Kidney capillary endothelial cell (primary cell): ENCODE data around the gene CCDC148.
A peak's percentile ranks its signal among the peaks of the same experiment; 100 is the strongest.
"Not testable (repeated sequence)": the region's sequence is repeated elsewhere in the genome, so short reads cannot be mapped to it uniquely, and the experiment has no call there.

ENCODE experiments used
- DNase-seq: peaks from one replicate; pipeline ENCODE4 v3.0.0-alpha.2; 2018; ENCODE audit warnings: low spot score

The CCDC148 gene

GRCh38 chr2:158290225-158290624 is 166.3 kb downstream of the CCDC148 start:
- no peak for DNase-seq

DNA sequence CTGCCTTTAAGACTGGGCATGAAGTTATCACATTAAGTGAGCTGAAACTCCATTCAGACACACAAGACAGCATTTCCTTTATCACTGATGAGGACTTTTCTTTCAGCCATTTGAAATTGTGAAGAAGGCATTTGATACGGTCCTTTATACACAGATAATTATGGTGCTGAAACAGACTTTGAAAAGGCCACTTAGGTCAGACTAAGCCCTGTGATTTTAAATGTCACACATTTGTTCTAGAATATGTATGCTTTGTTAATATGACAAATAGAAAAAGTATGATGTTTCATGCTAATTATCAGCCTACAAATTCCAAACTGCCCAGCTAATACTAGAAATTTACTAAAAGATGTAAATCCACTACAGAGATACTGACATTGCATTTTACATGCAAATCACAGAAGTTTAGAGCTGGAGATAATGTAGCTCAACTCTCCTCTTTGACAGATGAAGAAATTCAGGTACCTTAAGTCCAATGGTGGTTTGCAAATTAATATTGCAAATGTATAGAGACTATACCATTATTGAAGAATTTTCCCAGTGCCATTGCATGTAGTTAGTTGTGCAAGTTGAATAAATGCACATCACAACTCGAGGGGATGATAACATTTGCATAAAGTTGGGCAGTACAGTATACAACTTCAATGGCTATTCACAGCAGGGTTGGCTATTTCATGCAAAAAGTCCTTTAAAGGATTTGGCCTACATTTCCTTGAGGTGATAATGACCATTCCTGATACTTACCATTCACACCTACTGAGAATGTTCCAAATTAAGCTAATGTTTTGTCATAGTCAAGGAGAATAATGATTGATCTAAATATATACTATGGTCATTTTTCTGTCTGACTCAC is 179.7 kb downstream of the CCDC148 start:
- no peak for DNase-seq

- no peak for DNase-seq
These were observed 182.8 kb downstream of the CCDC148 start for GRCh38 chr2:158273791-158274190.

DNA sequence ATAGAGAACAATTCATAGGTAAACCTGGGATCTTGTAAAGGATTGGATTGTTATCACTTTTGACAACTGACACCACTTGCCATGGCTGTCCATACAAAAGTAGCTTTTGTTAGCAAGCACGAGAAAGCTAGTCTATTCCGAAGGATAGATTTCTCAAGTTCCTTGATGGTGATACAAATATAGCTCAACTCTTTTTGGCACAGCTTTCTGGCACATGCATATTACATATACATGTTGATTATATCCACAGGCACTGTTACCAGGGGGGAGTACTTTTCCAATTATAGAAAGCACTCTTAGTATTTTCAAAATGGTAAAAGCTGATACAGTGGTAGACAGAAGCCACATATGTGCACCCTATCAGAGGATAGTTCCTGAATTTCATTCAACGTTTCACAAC is 186.0 kb downstream of the CCDC148 start:
- no peak for DNase-seq

DNA sequence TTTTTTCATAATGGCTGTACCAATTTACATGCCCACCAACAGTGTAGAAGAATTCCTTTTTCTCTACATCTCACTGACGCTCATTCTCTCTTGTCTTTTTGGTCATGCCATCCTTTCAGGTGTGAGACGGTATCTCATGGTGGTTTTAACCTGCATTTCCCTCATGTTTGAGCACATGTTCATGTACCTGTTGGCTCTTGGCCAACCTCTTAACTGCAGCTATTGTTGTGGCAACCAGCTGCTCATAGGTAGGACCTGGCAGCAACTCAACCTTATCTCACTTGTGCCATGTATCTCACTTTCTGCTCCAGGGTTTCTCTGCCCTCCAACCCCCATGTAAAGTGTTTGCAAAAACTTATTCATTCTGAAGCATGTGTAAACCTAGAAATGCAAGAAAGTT is 187.4 kb downstream of the CCDC148 start:
- no peak for DNase-seq

- no peak for DNase-seq
These were observed 190.4 kb downstream of the CCDC148 start for GRCh38 chr2:158266111-158266510.

- DNase-seq = no peak
These were observed 201.3 kb downstream of the CCDC148 start for GRCh38 chr2:158255257-158255656.

DNA sequence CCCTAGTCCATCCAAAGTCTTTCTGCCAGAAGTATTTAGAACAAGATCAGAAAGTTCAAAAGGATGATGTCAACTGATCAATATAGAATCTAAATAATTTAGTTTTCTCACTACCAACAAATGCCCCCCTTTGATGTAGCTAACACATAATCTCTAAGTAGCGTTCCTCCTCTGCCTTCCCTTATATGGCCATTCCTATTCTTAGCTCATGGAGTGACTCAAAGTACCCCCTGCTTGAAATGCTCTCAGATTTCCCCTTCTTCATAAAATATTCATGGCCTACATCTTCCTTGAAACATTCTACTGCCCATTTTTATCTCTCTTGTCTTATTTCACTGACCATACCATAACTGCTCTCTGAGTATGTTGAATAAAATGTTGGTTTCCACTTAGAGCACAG is 203.4 kb downstream of the CCDC148 start:
- no peak for DNase-seq

GRCh38 chr2:158251356-158251755 is 205.2 kb downstream of the CCDC148 start:
- no peak for DNase-seq

- no peak for DNase-seq
These were observed 213.2 kb downstream of the CCDC148 start for GRCh38 chr2:158243392-158243791.

DNA sequence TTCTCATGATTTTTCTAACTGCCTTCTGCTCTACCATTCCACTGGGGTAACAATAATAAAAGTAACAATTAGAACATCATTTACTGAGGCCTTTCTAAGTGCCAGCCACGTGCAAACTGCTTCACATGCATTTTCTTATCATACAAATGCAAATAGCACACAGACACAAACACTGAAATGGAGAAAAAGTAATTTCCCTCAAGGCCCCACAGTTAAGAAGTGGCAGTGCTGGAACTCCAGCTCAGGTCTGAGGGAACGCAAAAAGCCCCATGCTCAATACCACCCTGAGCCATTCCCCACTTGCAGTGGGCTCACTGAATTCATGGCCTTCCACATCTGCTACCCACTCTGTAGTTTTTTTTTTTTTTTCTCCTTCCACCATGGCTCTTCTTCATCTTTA is 214.3 kb downstream of the CCDC148 start:
- DNase-seq = no peak

GRCh38 chr2:158240975-158241374 is 215.6 kb downstream of the CCDC148 start:
- no peak for DNase-seq

GRCh38 chr2:158239271-158239670 is 217.3 kb downstream of the CCDC148 start:
- DNase-seq = no peak

- no peak for DNase-seq
These were observed 222.1 kb downstream of the CCDC148 start for GRCh38 chr2:158234497-158234896.

DNA sequence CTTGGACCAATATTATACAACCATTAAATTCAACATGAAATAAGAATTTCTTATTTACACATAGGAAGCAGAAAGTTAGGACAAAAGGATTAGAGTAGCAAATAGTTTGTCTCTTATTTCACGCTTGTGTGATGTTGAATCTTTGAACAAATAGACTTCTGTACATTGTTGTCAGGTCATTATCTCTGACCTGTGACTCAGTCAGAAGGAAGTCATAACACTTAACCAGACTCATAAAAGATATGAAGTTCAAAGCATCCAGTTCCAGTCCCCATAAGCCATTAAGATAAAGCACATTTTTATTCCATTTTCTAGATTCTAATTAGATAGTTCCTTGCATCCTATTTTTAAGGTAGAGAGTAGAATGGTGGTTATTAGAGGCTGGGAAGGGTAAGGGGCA is 224.1 kb downstream of the CCDC148 start:
- DNase-seq = peak; percentile 55

DNA sequence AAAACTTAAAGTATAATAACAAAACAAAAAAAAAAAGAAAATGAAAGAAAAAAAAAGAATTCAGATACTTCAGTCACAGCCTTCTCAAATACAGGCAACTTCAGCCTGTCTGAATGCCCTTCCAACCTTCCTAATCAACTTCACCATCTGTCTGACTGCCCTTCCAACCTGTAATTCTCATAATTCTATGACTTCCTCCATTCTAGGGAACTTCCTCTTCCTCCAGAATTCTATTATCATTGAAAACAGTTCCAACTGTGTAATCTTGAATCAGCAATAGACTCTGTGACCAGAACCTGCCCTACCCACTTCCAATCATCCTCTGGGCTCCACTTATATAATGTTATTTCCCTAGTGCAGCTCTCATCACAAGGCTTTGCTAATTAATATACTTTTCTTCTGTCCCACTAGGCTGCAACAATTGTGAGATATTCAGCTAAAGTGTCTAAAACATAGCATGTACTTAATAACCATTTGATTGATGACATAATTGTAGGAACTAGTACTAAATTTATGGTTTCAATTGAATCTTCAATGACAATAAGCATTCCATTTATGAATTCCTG is 227.5 kb downstream of the CCDC148 start:
- no peak for DNase-seq

- DNase-seq = not testable (repeated sequence)
These were observed 233.5 kb downstream of the CCDC148 start for GRCh38 chr2:158223066-158223465.

DNA sequence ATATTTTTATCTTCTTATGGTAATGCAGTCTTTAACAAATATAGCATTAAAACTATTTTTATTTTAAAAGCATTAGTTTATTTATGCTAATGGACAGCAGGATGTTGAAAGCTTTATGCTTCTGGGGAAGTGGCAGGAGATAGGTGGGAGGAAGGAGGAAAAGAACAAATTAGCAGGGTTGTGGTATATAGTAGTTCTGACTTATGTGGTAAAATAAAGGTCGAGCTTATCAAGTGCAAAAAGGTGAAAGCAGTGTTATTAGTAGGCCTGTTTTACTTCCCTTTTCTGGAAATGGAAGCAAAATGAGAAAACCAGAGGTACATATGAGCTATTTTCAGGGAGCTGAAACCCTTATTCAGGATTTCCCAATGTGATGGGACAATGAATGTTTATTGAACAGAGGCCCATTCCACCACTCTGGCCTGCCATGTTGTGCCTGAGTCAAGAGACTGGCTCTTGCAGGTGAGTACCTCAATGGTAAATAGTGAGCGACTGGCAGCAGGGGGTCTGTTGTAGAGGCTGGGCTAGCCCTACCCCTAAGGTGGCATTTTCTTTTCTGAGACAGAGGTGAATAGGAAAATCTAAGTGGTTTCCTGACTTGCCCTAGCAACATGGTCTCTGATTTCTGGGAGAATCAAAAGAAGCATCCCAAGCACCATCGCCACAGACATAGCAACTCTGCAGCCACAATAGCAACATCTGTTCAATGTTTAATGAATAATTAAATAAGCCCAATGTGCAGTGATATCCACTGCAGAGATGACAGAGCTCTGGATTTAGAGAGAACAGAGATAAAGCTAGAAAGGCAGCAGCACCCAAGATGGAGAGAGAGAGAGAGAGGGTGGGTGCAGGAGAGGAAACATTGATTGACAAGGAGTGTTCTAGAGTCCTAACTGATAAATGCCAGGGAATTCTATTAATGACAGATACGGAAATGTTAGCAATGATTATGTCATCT is 235.2 kb downstream of the CCDC148 start:
- no peak for DNase-seq

DNA sequence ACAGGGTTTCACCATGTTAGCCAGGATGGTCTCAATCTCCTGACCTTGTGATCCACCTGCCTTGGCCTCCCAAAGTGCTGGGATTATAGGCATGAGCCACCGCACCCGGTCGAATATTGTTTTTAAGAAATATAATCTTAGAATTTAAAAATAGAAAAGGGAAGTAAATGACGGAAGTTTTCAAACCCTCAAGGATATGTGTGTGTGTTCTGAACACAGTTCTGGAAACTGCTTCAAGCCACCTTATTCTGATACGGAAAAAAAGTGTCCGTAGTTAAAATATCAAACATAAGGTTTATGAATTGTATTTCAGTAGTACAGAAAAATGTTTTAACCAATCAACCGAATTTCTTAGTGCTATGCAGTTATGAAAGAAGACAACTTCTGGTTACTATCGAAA is 239.0 kb downstream of the CCDC148 start:
- no peak for DNase-seq

DNA sequence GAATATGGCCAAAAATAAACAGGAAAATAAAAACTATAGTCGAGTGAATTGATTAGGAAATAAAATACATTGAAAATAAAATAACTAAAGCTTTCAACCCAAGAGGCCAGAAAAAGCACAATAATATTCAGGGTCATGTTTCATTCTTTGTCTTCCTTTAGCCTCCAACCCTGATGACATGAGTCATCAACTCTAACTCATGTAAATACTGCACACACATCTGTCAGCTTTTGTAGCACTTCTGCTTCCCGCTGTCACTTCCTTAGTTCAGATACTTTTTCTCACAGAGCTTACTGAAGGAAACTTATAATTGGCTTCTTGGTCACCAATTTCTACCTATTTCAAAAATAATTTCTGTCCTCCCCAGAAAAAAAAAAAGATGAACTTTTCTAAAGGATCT is 242.1 kb downstream of the CCDC148 start:
- DNase-seq = peak; percentile 84

DNA sequence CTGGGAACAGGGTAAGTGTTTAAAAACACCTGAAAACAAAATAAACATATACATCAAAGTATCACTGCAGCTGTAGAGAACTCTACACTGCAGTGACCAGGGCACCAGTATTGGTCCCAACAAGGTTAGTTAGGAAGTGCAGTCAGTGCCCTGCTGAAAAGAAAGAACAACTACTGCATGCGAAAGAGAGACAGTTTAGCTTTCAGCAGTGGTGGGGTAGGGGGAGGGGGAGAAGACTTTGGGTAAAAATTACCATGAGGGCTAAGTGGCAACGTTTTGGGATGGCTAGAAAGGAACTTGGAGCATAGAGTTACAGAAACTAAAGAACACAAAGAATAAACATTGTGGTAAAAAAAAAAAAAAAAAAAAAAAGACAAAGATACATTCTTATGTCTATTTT is 242.8 kb downstream of the CCDC148 start:
- DNase-seq = no peak

GRCh38 chr2:158212301-158212700 is 244.3 kb downstream of the CCDC148 start:
- no peak for DNase-seq

DNA sequence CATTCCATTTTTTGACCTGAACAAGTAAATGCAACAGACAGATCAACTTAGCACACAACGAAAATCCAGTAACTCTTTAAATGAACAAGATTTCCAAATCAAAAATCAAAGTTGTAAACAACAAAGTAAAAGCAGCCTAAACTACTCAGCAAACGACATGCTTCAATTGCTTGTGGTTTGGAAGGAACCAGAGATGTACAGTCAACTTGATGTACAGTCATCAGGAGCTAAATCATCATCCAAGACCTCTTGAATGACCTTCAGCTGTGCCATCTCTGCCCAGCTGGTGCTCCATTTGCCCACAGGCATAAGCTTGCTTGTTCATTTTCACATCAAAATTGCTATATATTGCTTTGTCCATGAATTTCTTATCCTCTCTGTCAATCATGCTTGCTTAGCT is 245.1 kb downstream of the CCDC148 start:
- no peak for DNase-seq
